ENCODE data around the gene GCM1.
A peak's percentile ranks its signal among the peaks of the same experiment; 100 is the strongest.

GCM1 gene
- total RNA-seq: 0 to 0.39 (median 0.12) reads per million in 9 experiments

GRCh38 chr6:53148684-53149083 is at the start of gene GCM1:
Gene GCM1 (minus strand): TSS chr6:53148841. CDS start chr6:53145632, 3,209 bp downstream.
- ATAC-seq (replicated peaks) (no peak), DNase-seq (no peak)
- Mint-ChIP-seq H3K27me3 (peaks cover 24 to 44% of the 10 kb centered on the region in 2 donors), H3K4me1 (ENCODE audit: low read depth in 2 of 2) (no peaks in the 10 kb centered on the region), H3K4me3 (no peak within 1 kb of the TSS), H3K9me3 (no peaks in the 10 kb centered on the region), H3K27ac (no peak within 1 kb of the TSS), H3K36me3 (ENCODE audit: insufficient read depth) (no peaks in the 10 kb centered on the region)

GRCh38 chr6:53197553-53197952 is 48.9 kb upstream of the GCM1 start:
- Mint-ChIP-seq H3K9me3 (no peaks in the 10 kb centered on the region), H3K27ac (no peak overlapping the region), H3K27me3 (no peaks in the 10 kb centered on the region), H3K4me3 (no peak overlapping the region), H3K4me1 (ENCODE audit: low read depth in 2 of 2) (peaks cover 0 to 3% of the 10 kb centered on the region in 2 donors), H3K36me3 (ENCODE audit: insufficient read depth) (peaks cover 3% of the 10 kb centered on the region)
- DNase-seq (no peak), ATAC-seq (replicated peaks) (no peak)

DNA sequence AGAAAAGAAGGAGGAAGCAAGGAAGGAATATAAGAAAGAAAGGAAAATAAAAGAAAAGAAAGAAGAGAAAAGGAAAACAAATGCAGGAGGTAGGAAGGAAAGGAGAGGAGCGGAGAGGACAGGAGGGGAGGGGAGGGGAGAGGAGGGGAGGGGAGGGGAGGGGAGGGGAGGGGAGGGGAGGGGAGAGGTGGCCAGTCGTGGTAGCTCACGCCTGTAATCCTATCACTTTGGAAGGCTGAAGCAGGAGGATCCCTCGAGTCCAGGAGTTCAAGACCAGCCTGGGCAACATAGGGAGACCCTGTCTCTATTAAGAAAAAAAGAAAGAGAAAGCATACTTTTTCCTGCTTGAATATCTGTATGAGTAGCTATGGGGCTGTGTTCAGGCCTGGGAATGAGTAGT is 46.4 kb upstream of the GCM1 start:
- peaks cover 7% of the 10 kb centered on the region for H3K36me3 Mint-ChIP-seq (ENCODE audit: insufficient read depth)
- peaks cover 3 to 7% of the 10 kb centered on the region in 2 donors for H3K4me1 Mint-ChIP-seq (ENCODE audit: low read depth in 2 of 2)
- no peak overlapping the region for H3K4me3 Mint-ChIP-seq
- H3K27ac Mint-ChIP-seq: no peak overlapping the region
- ATAC-seq (replicated peaks): no peak
- H3K9me3 Mint-ChIP-seq: no peaks in the 10 kb centered on the region
- H3K27me3 Mint-ChIP-seq: no peaks in the 10 kb centered on the region
- no peak for DNase-seq

DNA sequence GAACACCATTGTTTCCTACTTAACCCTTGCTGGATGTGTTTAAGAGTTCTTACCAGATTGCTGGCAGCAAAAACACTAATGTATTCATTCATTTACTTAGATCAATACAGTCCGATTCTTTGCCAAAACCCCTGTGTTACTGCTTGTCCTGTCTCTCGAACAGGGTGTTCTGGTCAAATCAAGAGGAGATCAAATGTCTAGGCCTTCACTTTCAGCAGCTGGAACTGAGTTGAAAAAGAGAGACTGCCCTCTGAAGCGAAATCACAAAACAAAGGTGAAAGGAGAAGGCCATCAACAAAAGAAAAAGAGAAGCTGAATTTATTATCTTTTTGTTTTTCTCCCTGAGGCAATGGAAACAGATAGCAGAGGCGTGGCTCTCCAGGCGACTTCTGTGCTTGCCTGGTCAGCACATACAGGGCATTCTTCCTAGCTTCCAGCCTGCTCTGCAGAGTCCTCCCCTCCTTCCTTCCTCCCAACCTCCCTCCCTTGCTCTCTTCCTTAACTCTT is 44.1 kb upstream of the GCM1 start:
- Mint-ChIP-seq H3K27ac (no peak overlapping the region), H3K4me3 (no peak overlapping the region), H3K36me3 (ENCODE audit: insufficient read depth) (peaks cover 7% of the 10 kb centered on the region), H3K4me1 (ENCODE audit: low read depth in 2 of 2) (peaks cover 10 to 11% of the 10 kb centered on the region in 2 donors), H3K27me3 (no peaks in the 10 kb centered on the region), H3K9me3 (no peaks in the 10 kb centered on the region)
- ATAC-seq (replicated peaks) (no peak), DNase-seq (no peak)

DNA sequence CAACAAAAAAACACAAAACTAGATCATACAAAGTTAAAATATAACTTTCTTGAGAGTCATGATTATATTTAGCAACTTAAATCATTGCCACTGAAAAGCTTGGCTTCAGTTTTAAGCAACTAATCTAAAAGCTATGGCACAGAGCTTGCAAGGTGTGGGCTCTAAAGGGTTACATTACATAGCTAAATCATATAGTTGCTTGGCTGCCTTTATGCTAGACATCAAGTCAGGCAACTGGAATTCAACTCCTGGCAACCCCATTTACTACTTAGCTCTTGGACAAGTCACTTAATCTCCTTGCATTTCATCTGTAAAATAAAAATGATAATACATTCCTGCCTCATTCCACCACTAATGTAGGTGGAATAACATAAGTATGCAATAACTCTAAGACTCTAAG is 40.9 kb upstream of the GCM1 start:
- H3K36me3 Mint-ChIP-seq (ENCODE audit: insufficient read depth): peaks cover 4% of the 10 kb centered on the region
- H3K4me1 Mint-ChIP-seq (ENCODE audit: low read depth in 2 of 2): peaks cover 10 to 11% of the 10 kb centered on the region in 2 donors
- H3K27me3 Mint-ChIP-seq: no peaks in the 10 kb centered on the region
- ATAC-seq (replicated peaks) (no peak), DNase-seq (no peak)
- H3K9me3 Mint-ChIP-seq: no peaks in the 10 kb centered on the region
- no peak overlapping the region for H3K27ac Mint-ChIP-seq
- no peak overlapping the region for H3K4me3 Mint-ChIP-seq

DNA sequence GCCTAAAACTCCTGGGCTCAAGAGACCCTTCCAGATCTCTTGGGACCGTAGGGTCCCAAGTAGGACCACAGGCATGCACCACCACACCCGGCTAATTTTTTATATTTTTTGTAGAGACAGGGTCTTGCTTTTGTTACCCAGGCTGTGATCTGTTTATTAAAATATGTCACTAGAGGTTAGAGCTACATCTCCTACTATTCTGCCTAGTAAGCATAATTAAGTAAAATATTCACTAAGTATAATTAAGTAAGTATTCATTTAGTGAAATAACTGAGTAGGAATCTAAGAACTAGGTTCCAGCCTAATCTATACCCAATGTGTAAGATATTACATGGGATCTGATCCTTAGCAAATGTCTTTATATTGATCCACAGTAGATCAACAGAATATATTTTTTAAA is 40.2 kb upstream of the GCM1 start:
- Mint-ChIP-seq H3K36me3 (ENCODE audit: insufficient read depth) (peaks cover 4% of the 10 kb centered on the region), H3K4me1 (ENCODE audit: low read depth in 2 of 2) (peaks cover 10 to 12% of the 10 kb centered on the region in 2 donors), H3K27me3 (no peaks in the 10 kb centered on the region), H3K4me3 (peak overlapping the region; percentile 54 to 78), H3K9me3 (no peaks in the 10 kb centered on the region), H3K27ac (peak overlapping the region in 1 of 2 donors; percentile 68)
- ATAC-seq (replicated peaks) (no peak), DNase-seq (no peak)

- ATAC-seq (replicated peaks) (no peak), DNase-seq (no peak)
- no peaks in the 10 kb centered on the region for H3K9me3 Mint-ChIP-seq
- no peaks in the 10 kb centered on the region for H3K36me3 Mint-ChIP-seq (ENCODE audit: insufficient read depth)
- H3K27me3 Mint-ChIP-seq: no peaks in the 10 kb centered on the region
- H3K4me3 Mint-ChIP-seq: no peak overlapping the region
- H3K4me1 Mint-ChIP-seq (ENCODE audit: low read depth in 2 of 2): peaks cover 0 to 4% of the 10 kb centered on the region in 2 donors
- H3K27ac Mint-ChIP-seq: no peak overlapping the region
Measured at GRCh38 chr6:53180678-53181077, 32.0 kb upstream of the GCM1 start.

DNA sequence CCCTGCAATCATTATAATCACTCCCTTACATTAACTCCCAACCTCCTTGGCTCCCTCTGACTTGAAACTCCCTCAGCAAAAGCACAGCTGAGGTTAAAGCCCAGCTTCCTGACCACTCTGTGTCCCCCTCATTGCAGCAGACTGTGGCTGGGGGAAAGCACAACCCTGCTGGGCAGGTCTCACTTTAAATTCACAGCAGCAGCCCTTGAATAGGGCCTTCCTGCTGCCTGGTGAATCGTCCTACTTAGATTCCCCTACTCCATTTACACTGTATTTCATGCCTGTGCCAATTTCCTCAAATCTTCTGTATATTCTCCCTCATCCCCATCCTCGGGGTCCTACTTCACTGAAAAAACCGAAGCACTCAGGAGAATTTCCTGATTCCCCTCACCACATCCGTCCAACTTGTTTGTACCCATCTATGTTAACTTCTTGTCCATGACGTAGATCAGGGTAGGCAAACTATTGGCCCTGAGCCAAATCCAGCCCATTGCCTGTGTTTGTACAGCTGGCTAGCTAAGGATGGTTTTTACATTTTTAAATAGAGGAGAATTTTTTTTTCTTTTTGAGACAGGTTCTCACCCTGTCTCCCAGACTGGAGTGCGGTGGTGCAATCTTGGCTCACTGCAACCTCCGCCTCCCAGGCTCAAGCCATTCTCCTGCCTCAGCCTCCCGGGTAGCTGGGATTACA is 31.5 kb upstream of the GCM1 start:
- ATAC-seq (replicated peaks) (peak; percentile 14), DNase-seq (no peak)
- H3K4me3 Mint-ChIP-seq: no peak overlapping the region
- peak overlapping the region; percentile 3 for H3K27ac Mint-ChIP-seq
- no peaks in the 10 kb centered on the region for H3K9me3 Mint-ChIP-seq
- no peaks in the 10 kb centered on the region for H3K27me3 Mint-ChIP-seq
- H3K36me3 Mint-ChIP-seq (ENCODE audit: insufficient read depth): no peaks in the 10 kb centered on the region
- peaks cover 0 to 4% of the 10 kb centered on the region in 2 donors for H3K4me1 Mint-ChIP-seq (ENCODE audit: low read depth in 2 of 2)

- H3K36me3 Mint-ChIP-seq (ENCODE audit: insufficient read depth): no peaks in the 10 kb centered on the region
- DNase-seq: no peak
- H3K27ac Mint-ChIP-seq: no peak overlapping the region
- H3K4me1 Mint-ChIP-seq (ENCODE audit: low read depth in 2 of 2): peaks cover 0 to 2% of the 10 kb centered on the region in 2 donors
- no peak overlapping the region for H3K4me3 Mint-ChIP-seq
- no peaks in the 10 kb centered on the region for H3K9me3 Mint-ChIP-seq
- H3K27me3 Mint-ChIP-seq: no peaks in the 10 kb centered on the region
- ATAC-seq (replicated peaks): no peak
Measured at GRCh38 chr6:53178837-53179432, 30.3 kb upstream of the GCM1 start.

DNA sequence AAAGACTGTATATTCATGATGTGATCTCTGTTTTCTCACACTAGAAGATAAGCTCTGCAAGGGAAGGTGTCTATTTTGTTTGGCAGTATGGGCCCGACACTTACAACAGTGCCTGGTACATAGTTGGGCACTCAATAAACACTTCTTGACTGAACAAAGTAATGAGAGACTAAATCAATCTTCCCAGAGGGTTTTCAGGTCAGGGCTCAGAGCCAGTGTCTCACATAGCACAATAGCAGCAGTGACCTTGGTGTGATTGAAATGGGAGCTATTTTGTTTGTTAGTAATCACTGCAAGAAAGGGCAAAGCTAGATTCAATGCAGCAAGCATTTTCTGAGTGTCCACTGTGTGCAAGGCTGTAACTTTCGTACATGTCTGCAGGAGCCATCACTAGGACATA is 26.4 kb upstream of the GCM1 start:
- Mint-ChIP-seq H3K27ac (no peak overlapping the region), H3K27me3 (no peaks in the 10 kb centered on the region), H3K4me3 (no peak overlapping the region), H3K36me3 (ENCODE audit: insufficient read depth) (no peaks in the 10 kb centered on the region), H3K4me1 (ENCODE audit: low read depth in 2 of 2) (peaks cover 0 to 2% of the 10 kb centered on the region in 2 donors), H3K9me3 (no peaks in the 10 kb centered on the region)
- no peak for ATAC-seq (replicated peaks)
- DNase-seq: no peak

GRCh38 chr6:53172468-53172803 is 23.8 kb upstream of the GCM1 start:
- no peak for ATAC-seq (replicated peaks)
- Mint-ChIP-seq H3K4me1 (ENCODE audit: low read depth in 2 of 2) (no peaks in the 10 kb centered on the region), H3K27ac (no peak overlapping the region)

DNA sequence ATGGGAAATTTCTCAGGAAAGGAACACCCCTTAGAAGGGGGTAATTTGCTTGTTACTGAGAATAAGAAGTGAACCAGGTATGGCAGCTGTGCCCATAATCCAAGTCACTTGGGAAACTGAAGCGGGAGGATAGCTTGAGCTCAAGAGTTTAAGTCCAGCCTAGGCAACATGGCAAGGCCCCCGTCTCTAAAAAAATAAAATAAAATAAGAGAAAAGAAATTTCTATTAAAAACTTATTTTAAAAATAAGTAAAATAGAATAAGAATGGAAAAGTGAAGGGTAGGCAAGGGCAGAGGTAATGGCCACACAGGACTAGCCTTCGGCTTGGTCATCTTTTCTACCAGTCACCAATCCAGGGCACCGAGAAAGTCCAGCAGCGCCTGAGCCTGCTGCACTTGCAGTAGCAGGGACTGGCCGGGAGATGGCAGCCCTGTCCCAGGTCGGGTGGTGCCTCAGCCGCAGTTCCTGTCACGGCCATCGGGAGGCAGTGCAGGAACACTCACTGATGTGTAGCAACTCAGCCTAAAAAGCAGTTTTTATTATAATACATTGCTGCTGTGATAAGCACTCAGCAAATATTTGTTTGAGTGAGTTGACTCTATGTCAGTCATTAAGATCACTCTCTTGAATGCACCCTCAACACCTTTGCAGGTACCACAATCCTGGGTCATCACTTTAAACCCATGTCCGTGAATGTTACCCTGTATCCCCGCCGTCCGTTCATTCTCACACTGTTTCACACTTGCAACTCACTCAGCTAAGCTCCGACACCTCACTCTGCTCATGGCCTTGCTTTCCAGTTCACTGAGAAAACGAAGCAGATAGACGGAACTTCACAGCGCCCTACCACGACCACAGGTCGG is 23.2 kb upstream of the GCM1 start:
- H3K9me3 Mint-ChIP-seq: no peaks in the 10 kb centered on the region
- no peak overlapping the region for H3K4me3 Mint-ChIP-seq
- no peaks in the 10 kb centered on the region for H3K27me3 Mint-ChIP-seq
- ATAC-seq (replicated peaks): peak; percentile 100
- no peaks in the 10 kb centered on the region for H3K36me3 Mint-ChIP-seq (ENCODE audit: insufficient read depth)
- no peaks in the 10 kb centered on the region for H3K4me1 Mint-ChIP-seq (ENCODE audit: low read depth in 2 of 2)
- H3K27ac Mint-ChIP-seq: no peak overlapping the region
- peak; percentile 93 to 96 (median 95) for DNase-seq

More at GRCh38 chr6:53172468-53172803, 23.8 kb upstream of the GCM1 start:
- DNase-seq: no peak
- no peak overlapping the region for H3K4me3 Mint-ChIP-seq
- no peaks in the 10 kb centered on the region for H3K36me3 Mint-ChIP-seq (ENCODE audit: insufficient read depth)
- no peaks in the 10 kb centered on the region for H3K9me3 Mint-ChIP-seq
- H3K27me3 Mint-ChIP-seq: no peaks in the 10 kb centered on the region

GRCh38 chr6:53168516-53169267 is 20.1 kb upstream of the GCM1 start:
- Mint-ChIP-seq H3K4me3 (no peak overlapping the region), H3K27ac (no peak overlapping the region), H3K4me1 (ENCODE audit: low read depth in 2 of 2) (no peaks in the 10 kb centered on the region), H3K9me3 (no peaks in the 10 kb centered on the region), H3K36me3 (ENCODE audit: insufficient read depth) (no peaks in the 10 kb centered on the region), H3K27me3 (no peaks in the 10 kb centered on the region)
- ATAC-seq (replicated peaks) (no peak), DNase-seq (no peak)

Data from effector memory CD8-positive, alpha-beta T cell (primary cell).